K562 (cell line): ENCODE data around the gene GBX1. TPM values are rescaled to one million over a fixed set of nuclear protein-coding genes. Genes with fewer than 3 reads are reported as not detected.
A peak's percentile ranks its signal among the peaks of the same experiment; 100 is the strongest.

ENCODE experiments used
- ATAC-seq: fragments of 200-7000 bp; cut with Tn5 transposase; 3 replicates; pipeline ENCODE4 v1.9.1; 2020; ENCODE audit warnings: moderate library complexity
- BruUV-seq: library from RNA; stranded (reverse); fragments of 400-500 nt; replicated peaks from 2 replicates; lab custom pipeline; 2021; lab: Mats Ljungman, UMichigan
- CTCF ChIA-PET: fragments of 300-600 bp; formaldehyde crosslinking; extraction: SDS; loops from one replicate; lab custom pipeline; 2021; ENCODE audit warnings: low intra/inter-chr PET ratio; lab: Yijun Ruan, JAX
- POLR2A ChIA-PET: fragments of 300-600, 350-650 bp; sonication (Branson Sonifier 250); formaldehyde crosslinking; extraction: SDS; loops from one replicate; lab custom pipeline; 2021; ENCODE audit warnings: antibody characterized with exemption, inconsistent platforms; lab: Yijun Ruan, JAX
- DNase-seq, 4 experiments: peaks; one replicate each; pipeline versions ENCODE4 v3.0.0 to v3.0.0-alpha.2; 2011 to 2018; ENCODE audit warnings: low spot score in 3 of 4, mixed read lengths in 3 of 4; ENCODE audit errors: extremely low read depth in 1 of 4
- FAIRE-seq: peaks from 2 replicates; lab custom pipeline; 2011; peaks lifted over from hg19 to GRCh38; lab: Jason Lieb, UNC
- H2AFZ ChIP-seq: 2 replicates; pipeline ENCODE4 v1.6.0; 2011; ENCODE audit warnings: low read depth, low read length, control low read depth, inconsistent platforms
- H3K27ac ChIP-seq: fragments of 200-600 bp; 3 replicates; pipeline ENCODE4 v1.8.0; 2011; ENCODE audit warnings: low read depth, mild to moderate bottlenecking, control low read depth, inconsistent platforms, low read length, moderate library complexity, mixed read lengths; ENCODE audit errors: extremely low read depth
- H3K27me3 ChIP-seq, 2 experiments: fragments of 300-600 bp in 1 of 2; 2 replicates in 1 of 2; 3 replicates in 1 of 2; pipeline versions ENCODE4 v1.6.0 to v1.8.0; 2011; ENCODE audit warnings: inconsistent platforms in 2 of 2, low read length in 2 of 2, mild to moderate bottlenecking in 1 of 2, mixed read lengths in 1 of 2, moderate library complexity in 1 of 2; ENCODE audit not compliant: control insufficient read depth in 2 of 2, insufficient read depth in 2 of 2
- H3K36me3 ChIP-seq: fragments of 300-600 bp; 3 replicates; pipeline ENCODE4 v1.8.0; 2011; ENCODE audit warnings: mild to moderate bottlenecking, low read length, inconsistent platforms; ENCODE audit not compliant: control insufficient read depth, insufficient read depth
- H3K4me1 ChIP-seq, 2 experiments: fragments of 200-600 bp in 1 of 2; replicated peaks in 1 of 2; 2 replicates in 1 of 2; 3 replicates in 1 of 2; pipeline versions ENCODE4 v1.5.1 to v1.8.0; 2011; ENCODE audit warnings: inconsistent platforms in 2 of 2, low read length in 2 of 2, mild to moderate bottlenecking in 1 of 2, mixed read lengths in 1 of 2, moderate library complexity in 1 of 2; ENCODE audit not compliant: control insufficient read depth in 2 of 2, insufficient read depth in 2 of 2
- H3K4me2 ChIP-seq: 2 replicates; pipeline ENCODE4 v1.6.1; 2011; ENCODE audit warnings: low read length, control low read depth, inconsistent platforms, mixed read lengths; ENCODE audit not compliant: insufficient read depth
- H3K4me3 ChIP-seq: fragments of 200-600 bp; sonication (generic), shearing (Covaris generic); 2 replicates; pipeline ENCODE4 v1.5.1; 2016; ENCODE audit warnings: control low read depth, inconsistent platforms
- H3K79me2 ChIP-seq: fragments of 200-600 bp; 3 replicates; pipeline ENCODE4 v1.8.0; 2011; ENCODE audit warnings: low read length, inconsistent platforms; ENCODE audit not compliant: control insufficient read depth, insufficient read depth
- H3K9ac ChIP-seq, 2 experiments: 2 replicates each; pipeline versions ENCODE4 v1.6.0 to v1.6.1; 2011; ENCODE audit warnings: low read depth in 2 of 2, low read length in 2 of 2, control low read depth in 1 of 2, inconsistent platforms in 1 of 2, mild to moderate bottlenecking in 1 of 2, mixed read lengths in 1 of 2; ENCODE audit not compliant: insufficient read depth in 1 of 2
- H3K9me1 ChIP-seq: one replicate; pipeline ENCODE4 v1.6.0; 2011; ENCODE audit warnings: inconsistent platforms, mild to moderate bottlenecking, low read length, moderate library complexity; ENCODE audit not compliant: control insufficient read depth, insufficient read depth
- H3K9me3 ChIP-seq: replicated peaks from 2 replicates; pipeline ENCODE4 v1.5.1; 2011; ENCODE audit warnings: low read depth, low read length, inconsistent platforms; ENCODE audit not compliant: control insufficient read depth, insufficient read depth
- H4K20me1 ChIP-seq: replicated peaks from 2 replicates; pipeline ENCODE4 v1.6.1; 2011; ENCODE audit warnings: low read length, inconsistent platforms, mixed read lengths; ENCODE audit not compliant: control insufficient read depth, insufficient read depth
- WGBS: fragments of 100-300 bp; shearing (Covaris generic); methylation state at CpG from one replicate; pipeline ENCODE4 v1.1.6; 2016; ENCODE audit warnings: low coverage, mixed read lengths; ENCODE audit not compliant: insufficient coverage; ENCODE audit errors: missing lambda C conversion rate; 5-methylcytosine and 5-hydroxymethylcytosine counted together
- in situ Hi-C: fragments of 300-500 bp; cut with MboI; formaldehyde crosslinking; loops from 4 replicates; pipeline ENCODE4 v1.15.0; 2018; ENCODE audit warnings: inconsistent platforms, mixed read lengths
- intact Hi-C: fragments of 100-400 bp; cut with micrococcal nuclease; formaldehyde crosslinking; loops from 2 replicates; pipeline ENCODE4 v1.14.2; 2022
- polyA plus RNA-seq, 8 experiments: library from polyadenylated mRNA; depleted of rRNA in 4 of 8; stranded (reverse) in 5 of 8; unstranded in 3 of 8; fragments of >200 nt; fragmentation: Nextera tagmentation in 2 of 8; fragmentation: Illumina TruSeq in 1 of 8; extraction: Ambion mirVana in 2 of 8; extraction: Trizol in 1 of 8; gene quantifications; 2 replicates each; pipeline versions ENCODE4 v1.2.1 to v1.2.3, GENCODE V29; 2011 to 2014; ENCODE audit warnings: inconsistent platforms in 1 of 8, missing spikeins in 1 of 8
- total RNA-seq, 7 experiments: library from RNA; depleted of rRNA in 6 of 7; stranded (reverse); fragments of >200 nt in 6 of 7; fragmentation: Illumina TruSeq in 2 of 7; extraction: Trizol in 2 of 7; gene quantifications; 2 replicates each; pipeline versions ENCODE4 v1.2.1 to v1.2.3, GENCODE V29; 2011 to 2021; ENCODE audit warnings: low replicate concordance in 1 of 7
- TF ChIP-seq, protein P1 (sequence below): fragments of 150-350 bp; conservative IDR thresholded peaks from 2 replicates; pipeline ENCODE4 v1.6.1; 2014; ENCODE audit warnings: low read length

GBX1 gene
- total and polyA plus RNA-seq, 9 of the 15 experiments (the other 6 are each of a cell fraction or from before 2014, with no cell fraction given): not detected

DNA sequence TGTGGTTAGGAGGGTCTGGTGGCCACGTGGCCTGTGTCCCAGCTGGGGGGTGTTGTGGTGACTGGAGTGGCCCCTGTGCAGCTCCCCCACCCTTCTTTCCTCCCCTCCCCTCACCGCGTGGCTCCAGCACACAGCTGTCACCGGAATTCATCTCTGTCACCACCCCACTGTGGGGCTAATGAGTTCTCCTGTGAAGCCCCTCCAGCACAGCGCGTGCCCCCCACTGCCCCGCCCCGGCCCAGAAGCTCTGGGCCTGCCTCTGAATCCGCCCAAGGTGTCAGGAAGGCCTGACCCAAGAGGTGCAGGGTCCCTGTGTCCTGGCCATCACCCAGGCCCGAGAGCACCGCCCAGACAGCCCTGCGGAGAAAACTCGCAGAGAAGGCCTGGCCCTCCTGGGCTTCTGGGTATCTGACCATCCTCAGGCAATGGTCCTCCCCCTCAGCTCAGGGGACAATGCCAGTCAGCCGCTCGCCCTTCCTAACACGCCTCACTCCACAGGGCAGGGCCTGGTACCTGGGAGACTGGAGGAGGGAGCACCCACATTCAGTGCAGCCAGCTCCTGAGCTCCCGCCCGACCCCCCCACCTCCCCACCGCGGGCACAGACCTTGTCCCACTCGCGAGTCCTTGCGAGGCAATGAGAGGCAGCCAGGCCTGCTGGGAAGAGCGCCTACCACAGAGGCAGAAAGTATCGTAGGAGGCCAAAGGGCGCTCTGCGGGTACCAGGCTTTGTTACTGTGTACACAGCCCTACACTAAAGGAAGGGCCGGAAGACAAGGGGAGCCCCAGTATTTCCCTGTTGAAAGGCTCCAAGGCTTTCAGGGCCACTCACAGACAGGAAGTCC lies 38.2 kb downstream of the GBX1 start:
- 88% methylated on average over 26 of the region's 28 CpGs for WGBS
- Histone ChIP-seq H4K20me1 (peaks cover 10% of the 10 kb centered on the region), H3K4me3 (no peak overlapping the region), H3K79me2 (peaks cover 7% of the 10 kb centered on the region; the same call in 2 of the 3 replicates), H3K9me3 (no peaks in the 10 kb centered on the region), H3K27me3 (no peaks in the 10 kb centered on the region; a peak in 1 of 5 replicates), H3K9ac (peak overlapping the region in 1 of 2 experiments; percentile 36; a peak in 1 of 4 replicates), H3K4me1 (peaks cover 0 to 24% of the 10 kb centered on the region in 2 experiments; a peak in 1 of 5 replicates), H3K27ac (no peak overlapping the region), H2AFZ (no peak overlapping the region), H3K4me2 (no peak overlapping the region), H3K36me3 (peaks cover 95% of the 10 kb centered on the region), H3K9me1 (peaks cover 5% of the 10 kb centered on the region)
- ATAC-seq: no peak
- ChIA-PET CTCF (no interaction called here), POLR2A (interaction anchor here (0.6 to 2.0 kb wide), 8 partner anchors 9 to 1971 kb away, joined by 3 to 5 read pairs (median 3); no protein-coding TSS in a partner anchor)
- no TSS peak for BruUV-seq
- DNase-seq: no peak
- TF ChIP-seq, protein P1, sequence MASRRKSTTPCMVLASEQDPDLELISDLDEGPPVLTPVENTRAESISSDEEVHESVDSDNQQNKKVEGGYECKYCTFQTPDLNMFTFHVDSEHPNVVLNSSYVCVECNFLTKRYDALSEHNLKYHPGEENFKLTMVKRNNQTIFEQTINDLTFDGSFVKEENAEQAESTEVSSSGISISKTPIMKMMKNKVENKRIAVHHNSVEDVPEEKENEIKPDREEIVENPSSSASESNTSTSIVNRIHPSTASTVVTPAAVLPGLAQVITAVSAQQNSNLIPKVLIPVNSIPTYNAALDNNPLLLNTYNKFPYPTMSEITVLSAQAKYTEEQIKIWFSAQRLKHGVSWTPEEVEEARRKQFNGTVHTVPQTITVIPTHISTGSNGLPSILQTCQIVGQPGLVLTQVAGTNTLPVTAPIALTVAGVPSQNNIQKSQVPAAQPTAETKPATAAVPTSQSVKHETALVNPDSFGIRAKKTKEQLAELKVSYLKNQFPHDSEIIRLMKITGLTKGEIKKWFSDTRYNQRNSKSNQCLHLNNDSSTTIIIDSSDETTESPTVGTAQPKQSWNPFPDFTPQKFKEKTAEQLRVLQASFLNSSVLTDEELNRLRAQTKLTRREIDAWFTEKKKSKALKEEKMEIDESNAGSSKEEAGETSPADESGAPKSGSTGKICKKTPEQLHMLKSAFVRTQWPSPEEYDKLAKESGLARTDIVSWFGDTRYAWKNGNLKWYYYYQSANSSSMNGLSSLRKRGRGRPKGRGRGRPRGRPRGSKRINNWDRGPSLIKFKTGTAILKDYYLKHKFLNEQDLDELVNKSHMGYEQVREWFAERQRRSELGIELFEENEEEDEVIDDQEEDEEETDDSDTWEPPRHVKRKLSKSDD: no peak
- intact Hi-C loops: no loop called here
- FAIRE-seq: no peak
- in situ Hi-C loops: no loop called here
